Fibroblast of skin of left biceps (primary cell): Measurements from ENCODE around the gene ZNF157.
"Not testable (repeated sequence)": the region's sequence is repeated elsewhere in the genome, so short reads cannot be mapped to it uniquely, and the experiment has no call there.

ENCODE experiments used
- DNase-seq, 2 experiments: peaks; one replicate each; pipeline ENCODE4 v3.0.0-alpha.2; 2013; ENCODE audit warnings: low read depth in 2 of 2

The ZNF157 gene

DNA sequence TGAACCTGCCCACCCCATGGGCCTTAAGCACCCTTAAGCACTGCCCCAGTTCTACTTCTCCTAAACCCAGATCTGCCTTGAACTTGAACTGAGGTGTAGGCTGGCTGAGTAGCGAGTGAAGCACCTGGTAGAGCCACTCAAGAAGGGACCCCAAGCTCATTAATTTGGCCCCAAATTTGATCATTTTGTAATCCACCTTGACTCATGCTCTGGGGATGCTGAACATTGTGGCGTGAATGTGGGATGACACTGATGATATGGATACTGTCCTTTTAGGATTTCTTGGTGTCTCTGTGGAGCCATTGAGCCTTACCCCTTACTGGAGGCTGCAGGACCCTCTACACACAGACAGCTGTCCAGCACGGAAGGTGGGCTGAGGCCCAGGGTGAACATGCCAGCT, at the start of gene ZNF157:
TSS of gene ZNF157 (plus strand) at position 301 of the 400 bp plus-strand sequence. CDS start at position 392, 91 bp downstream.
- DNase-seq = no peak

DNA sequence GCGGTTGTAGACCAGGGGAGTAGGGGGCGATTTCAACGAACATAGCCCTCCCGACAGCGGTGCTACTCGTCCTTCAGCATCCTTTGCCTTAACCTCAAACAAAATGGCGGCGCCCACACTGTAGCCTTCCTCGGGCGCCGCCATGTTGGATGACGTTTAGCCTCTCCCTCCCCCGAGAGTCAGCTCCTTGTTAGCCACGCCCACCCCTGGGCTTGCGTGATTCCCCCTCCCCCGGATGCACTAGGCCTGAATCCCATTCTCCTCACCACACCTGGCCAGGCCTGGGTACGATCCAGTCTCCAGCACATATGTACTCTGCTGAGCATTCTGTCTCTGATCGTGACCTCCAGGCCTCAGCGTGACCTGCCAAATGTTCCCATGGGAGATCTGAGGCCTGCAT, 49.0 kb upstream of the ZNF157 start:
- no peak for DNase-seq

DNA sequence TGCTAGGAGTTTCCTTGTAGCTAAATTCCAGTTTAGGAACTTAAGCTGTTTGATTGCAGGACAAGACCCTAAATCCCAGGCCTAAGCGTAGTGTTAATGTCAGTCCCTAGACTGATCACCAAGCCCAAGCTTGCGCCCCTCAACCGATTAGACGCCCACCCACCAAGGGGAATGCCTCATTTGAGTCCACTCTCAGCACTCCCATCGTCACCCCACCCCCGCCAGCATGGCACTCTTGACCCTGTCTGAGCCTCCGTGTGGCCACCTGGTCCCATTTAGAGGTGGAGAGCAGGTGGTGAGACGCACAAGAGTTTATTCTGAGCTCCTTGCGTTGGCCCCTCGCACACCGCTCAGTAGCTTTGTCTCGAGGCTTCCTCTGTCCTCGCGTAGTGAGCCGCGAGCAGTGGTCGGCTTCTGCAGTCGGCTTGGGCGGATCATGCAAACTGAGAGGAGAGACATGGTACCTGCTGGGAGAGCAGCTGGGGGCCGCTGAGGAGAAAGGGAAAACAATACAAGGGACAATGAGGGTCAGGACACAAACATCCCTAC, 48.5 kb upstream of the ZNF157 start:
- no peak for DNase-seq

DNA sequence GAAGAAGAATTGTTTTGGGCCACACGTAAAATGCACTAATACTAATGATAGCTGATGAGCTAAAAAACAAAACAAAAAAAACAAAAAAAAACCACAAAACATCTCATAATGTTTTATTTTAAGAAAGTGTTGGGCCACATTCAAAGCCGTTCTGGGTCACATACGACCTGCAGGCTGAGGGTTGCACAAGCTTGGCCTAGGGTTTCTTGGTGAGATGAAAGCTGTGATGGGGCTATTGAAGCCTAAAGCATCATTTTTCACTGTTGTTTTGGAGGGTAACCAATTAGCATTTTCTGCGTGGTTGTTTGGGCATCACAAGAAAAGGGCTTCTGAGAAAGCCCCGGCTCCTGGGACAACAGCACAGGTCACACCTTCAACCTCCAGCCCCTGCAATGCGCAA, 42.5 kb upstream of the ZNF157 start:
- no peak for DNase-seq

DNA sequence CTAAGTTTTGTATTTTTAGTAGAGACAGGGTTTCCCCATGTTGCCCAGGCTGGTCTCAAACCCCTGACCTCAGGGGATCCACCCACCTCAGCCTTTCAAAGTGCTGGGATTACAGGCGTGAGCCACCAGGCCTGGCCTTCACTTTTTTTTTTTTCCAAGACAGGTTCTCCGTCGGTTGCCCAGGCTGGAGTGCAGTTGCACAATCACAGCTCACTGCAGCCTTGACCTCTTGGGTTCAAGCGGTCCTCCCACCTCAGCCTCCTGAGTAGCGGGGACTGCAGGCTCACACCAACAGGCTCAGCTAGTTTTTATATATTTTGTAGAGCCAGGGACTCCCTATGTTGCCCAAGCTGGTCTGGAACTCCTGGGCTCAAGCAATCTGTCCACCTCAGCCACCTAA, 37.6 kb upstream of the ZNF157 start:
- DNase-seq = not testable (repeated sequence)

DNA sequence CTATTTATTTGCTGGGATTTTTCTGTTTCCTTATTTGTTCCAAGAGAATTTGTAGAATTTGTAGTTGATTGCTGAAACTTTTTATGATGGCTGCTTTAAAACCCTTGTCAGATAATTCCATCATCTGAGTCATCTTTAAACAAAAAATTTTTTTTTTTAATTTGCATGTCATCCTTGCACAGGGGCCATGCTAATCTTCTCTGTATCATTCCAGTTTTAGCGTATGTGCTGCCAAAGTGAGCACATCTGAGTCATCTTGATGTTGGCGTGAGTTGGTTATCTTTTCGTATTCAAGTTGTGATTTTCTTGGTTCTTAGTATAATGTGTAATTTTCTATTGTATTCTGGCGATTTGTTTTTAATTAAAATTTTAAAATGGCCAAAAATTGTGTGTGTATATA, 18.7 kb upstream of the ZNF157 start:
- no peak for DNase-seq

DNA sequence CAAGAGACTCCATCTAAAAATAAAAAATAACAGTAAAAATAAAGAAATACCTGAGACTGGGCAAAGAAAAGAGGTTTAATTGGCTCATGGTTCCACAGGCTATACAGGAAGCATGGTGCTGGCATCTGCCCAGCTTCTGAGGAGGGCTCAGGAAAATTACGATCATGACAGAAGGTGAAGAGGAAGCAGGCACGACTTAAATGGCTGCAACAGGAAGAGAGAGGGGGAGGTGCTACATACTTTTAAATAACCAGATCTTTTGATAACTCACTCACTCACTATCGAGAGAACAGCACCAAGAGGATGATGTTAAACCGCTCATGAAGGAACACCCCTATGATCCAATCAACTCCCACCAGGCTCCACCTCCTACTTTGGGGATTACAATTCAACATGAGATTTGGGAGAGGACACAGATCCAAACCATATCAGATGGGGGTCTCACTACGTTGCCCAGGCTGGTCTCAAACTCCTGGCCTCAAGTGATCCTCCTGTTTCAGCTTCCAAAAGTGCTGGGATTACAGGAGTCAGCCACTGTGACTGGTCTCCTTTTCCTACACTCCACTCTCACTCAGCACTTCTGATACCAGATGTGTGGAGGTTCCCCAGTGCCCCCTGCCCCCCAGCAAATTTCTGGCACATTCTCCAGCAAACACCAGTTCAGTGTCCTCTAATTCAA, 11.9 kb upstream of the ZNF157 start:
- no peak for DNase-seq

DNA sequence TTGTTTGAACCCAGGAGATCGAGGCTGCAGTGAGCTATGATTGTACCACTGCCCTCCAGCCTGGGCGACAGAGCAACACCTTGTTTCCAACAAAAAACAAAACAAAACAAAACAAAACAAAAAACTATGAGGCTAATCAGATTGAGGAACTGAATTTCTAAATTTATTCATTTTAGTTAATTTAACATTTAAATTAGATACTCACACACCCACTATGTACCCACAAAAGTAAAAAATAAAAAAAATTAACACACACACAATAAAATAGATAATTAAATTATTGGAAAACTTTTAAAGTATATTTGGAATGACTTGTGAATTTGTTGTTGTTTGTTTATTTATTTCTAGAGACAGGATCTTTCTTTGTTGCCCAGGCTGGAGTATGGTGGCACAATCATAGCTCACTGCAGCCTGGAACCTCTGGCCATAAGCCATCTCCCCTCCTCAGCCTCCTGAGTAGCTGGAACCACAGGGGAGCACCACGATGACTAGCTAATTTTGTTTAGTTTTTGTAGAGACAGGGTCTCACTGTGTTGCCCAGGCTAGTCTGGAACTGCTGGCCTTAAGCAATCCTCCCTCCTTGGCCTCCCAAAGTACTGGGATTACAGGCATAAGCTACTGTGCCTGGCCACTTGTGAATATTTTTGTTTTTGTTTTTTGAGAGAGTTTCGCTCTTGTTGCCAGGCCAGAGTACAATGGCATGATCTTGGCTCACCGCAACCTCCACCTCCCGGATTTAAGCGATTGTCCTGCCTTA, 9.8 kb upstream of the ZNF157 start:
- no peak for DNase-seq

DNA sequence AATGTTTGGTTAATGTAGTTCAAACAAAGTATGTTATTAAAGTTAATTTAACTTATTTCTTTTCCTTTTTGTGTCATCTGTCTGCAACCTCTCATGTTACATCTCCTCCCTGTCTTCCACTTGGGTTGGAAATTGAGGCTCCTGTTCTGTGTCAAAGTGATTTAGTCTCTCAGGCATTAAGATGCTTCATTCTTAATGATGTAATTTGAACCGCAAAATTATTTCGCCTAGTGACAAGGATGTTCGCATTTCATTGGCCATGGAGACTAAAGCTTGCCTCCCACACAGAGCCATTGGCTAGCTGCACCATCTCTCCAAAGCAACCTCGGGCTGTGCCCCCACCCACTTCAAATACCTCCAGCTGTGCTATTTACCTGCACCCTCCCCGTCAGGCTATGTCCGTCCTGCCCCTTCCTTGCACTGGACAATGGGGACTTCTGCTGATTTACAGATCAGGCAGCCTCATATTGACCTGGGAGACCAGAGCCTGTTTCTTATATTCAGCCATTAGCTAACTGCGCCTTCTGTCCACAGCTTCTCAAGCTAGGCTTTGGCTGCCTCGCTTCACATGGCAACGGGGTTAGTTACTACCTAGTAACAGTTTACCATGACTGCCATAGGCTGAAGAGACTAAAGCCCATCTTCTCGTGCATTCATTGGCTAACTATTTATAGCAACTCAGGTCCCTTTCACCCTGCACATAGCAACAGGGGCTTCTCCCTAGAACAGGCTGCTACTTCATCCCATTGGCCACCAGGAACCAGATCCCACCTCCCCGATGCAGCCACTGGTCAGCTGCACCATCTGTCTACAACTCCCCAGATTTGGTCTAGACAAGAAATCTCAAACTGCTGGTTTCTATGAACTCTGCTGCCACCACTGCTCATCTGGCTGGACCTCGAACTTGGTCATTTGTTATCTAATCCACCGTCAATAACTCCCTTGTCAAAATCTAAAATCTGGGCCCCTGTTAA, 8.6 kb upstream of the ZNF157 start:
- DNase-seq = peak; percentile 66

DNA sequence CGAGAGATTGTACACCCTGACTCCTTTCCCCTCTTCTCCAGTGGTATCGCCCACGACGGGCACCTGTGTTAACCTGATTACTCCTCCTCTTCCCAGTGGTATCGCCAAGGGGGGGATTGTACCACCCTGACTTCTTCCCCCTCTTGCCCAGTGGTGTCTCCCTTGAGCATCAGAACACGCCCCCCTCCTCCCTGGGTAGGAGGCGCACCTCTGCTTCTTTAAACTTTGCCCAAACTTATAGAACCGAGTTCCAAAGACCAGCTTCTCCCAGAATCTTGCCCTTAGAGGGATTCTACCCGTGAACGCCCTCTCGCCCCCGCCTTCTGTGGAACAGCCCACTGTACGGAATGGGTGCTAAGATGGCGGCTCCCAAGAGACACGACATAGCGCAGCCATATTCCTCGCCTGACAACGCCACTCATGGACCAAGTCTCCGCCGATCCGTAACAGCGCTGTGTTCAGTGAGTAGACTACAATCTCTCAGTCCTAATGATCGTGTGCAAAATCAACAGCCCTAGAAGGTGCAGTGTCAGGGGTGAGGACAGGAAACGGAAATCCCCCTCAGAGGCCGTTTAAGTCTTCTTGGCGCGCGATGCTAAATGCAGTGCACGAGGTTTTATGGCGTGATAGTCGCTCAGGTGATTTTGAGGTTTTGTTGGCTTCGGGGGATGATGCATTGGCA, 4.2 kb upstream of the ZNF157 start:
- DNase-seq = peak; percentile 26 to 33

DNA sequence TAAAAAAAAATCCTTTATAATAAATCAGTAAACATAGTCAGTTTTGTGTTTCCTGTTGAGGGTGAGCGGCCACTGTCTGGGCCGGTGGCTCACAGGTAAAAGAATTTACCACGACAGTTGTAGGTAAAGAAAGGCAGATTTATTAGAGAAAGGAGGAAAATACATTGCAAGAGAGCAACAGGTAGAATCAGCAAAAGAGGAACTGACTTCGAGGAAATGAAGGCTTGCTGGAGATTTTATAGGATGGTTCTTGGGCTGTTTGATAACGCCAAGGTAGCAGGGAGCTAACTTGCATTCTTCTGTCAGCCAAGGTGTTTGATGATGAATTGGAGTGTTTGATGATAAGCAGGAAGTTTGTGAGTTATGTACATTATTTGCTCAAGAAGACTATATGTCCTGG, 2.8 kb downstream of the ZNF157 start:
- no peak for DNase-seq

DNA sequence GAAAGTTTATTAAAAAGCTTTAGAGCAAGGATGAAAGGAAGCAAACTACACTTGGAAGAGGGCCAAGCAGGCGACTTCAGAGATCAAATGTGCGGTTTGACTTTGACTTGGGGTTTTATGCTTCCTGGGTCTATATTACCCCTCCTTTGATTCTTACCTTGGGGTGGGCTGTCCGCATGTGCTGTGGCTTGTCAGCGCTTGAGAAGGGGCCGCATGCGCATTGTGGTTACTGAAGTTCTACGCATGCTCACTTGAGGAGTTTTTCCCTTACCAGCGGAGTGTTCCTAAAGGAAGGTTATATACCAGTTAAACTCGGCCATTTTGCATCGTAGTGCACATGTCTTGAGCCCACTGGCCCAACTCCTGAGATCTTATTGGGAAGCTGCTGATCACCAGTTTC, 9.9 kb downstream of the ZNF157 start:
- peak in 1 of 2 experiments; percentile 13 for DNase-seq

DNA sequence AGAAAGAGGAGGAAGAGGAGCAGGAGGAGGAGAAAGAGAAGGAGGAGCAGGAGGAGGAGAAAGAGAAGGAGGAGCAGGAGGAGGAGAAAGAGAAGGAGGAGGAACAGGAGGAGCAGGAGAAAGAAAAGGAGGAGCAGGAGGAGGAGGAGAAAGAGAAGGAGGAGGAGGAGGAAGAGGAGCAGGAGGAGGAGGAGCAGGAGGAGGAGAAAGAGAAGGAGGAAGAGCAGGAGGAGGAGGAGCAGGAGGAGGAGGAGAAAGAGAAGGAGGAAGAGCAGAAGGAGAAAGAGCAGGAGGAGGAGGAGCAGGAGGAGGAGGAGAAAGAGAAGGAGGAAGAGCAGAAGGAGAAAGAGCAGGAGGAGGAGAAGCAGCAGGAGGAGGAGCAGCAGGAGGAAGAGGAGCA, 10.5 kb downstream of the ZNF157 start:
- DNase-seq = not testable (repeated sequence)

DNA sequence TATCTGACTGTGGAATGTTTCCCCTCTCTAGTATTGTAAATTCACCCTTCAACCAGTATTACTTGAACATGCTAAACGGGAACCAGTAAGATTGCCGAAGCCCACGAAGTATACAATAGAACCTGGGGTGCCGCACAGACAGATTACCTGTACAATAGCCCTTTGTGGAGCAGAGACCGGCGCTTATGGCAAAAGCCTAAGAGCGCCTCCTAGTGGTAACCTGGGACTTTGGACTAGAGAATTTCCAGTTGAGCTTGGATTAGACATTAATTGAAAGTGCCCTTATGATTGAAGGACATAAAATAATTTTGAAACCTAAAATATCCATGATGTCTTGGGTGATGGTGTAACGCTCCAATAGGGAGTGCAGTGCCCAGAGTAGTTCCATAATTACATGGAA, 14.1 kb downstream of the ZNF157 start:
- peak in 1 of 2 experiments; percentile 4 for DNase-seq

DNA sequence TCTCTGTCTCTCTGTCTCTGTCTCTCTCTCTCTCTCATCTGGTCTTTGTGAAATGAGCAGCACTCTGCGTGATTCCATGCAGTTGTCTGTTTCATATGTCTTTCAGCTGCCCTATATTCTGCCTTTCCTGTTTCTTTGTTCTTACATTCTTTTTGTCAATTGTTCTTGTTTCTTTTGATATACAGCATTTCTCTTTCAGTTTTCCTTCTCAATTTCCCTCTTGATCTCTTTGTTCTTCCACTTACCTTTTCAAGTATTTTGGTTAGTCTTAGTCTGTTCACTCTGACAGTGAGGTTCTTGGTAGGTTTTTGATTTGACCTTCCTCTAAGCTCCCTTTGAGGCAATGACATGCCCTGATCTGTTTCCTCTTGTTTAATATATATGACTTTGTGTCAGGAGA, 20.4 kb downstream of the ZNF157 start:
- DNase-seq = no peak

DNA sequence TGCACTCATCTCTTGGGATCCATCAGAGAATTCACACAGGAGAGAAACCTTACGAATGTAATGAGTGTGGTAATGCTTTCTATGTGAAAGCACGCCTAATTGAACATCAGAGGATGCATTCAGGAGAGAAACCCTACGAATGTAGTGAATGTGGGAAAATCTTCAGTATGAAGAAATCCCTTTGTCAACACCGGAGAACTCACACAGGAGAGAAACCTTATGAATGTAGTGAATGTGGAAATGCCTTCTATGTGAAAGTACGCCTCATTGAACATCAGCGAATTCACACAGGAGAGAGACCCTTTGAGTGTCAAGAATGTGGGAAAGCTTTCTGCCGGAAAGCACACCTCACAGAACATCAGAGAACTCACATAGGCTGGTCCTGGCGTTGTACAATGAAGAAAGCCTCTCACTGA, 42.8 kb downstream of the ZNF157 start:
- no peak for DNase-seq

DNA sequence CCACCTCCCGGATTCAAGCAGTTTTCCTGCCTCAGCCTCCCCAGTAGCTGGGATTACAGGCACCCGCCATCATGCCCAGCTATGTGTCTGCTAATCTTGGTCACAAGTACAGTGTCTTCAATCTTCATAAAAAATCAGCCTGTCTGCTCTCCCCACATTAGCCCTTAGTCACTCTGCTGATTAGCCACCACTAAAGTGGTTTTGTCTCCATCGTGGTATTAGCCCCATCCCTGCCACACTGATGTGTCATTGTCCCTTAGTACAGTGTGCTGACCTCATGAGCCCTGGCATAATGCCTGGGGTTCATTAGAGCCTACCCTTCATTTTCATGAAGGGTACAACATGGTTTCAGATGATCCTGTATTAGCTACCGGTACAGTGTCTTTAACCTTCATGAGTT, 49.9 kb downstream of the ZNF157 start:
- no peak for DNase-seq

DNA sequence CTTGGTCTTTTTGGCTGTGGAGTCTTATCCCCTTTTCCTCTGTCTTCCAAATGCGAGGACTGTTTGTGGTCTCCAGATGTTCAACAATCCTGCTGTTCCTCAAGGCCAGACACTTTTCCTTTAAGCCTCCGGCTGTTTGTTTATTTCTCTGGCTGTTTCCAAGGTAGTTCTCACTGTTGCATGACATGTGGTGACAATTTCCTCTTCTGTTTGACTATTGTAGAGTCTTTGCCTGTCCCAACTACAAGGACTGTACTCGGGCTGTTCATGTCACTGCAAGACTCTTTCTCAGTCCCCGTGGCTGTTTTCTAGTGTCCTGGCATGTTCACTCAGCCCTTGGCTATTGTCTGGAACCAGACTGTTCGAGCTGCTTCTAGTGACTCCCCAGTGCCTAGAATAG, 50.6 kb downstream of the ZNF157 start:
- no peak for DNase-seq

DNA sequence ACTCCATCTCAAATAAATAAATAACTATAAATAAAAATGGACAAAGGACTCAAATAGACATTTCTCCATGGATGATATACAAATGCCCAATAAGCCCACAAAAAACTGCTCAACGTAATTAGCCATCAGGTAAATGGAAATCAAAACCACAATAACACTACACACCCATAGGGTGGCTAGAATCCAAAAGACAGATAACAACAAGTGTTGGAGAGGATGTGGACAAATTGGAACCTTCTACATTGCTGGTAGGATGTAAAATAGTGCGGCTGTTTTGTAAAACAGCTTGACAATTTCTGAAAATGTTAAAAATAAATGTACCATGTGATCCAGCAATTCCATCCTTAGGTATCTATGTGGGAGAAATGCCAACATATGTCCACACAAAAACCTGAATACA, 52.1 kb downstream of the ZNF157 start:
- no peak for DNase-seq

DNA sequence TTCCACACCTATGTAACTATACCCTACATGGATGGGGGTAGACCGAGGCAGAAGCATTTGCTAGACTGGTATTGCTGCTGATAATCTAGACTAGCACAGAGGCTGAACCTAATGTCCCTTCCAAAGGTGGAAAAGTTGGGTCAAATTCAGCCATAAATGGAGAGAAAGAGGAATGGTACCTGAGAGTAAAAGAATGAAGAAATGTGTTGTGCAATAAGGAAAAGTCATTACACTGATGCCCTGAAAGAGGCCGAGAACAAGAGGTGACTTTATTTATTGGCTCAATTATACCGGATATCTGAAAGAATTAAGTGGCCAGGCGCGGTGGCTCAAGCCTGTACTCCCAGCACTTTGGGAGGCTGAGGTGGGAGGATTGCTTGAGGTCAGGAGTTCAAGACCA, 60.5 kb downstream of the ZNF157 start:
- DNase-seq = no peak

DNA sequence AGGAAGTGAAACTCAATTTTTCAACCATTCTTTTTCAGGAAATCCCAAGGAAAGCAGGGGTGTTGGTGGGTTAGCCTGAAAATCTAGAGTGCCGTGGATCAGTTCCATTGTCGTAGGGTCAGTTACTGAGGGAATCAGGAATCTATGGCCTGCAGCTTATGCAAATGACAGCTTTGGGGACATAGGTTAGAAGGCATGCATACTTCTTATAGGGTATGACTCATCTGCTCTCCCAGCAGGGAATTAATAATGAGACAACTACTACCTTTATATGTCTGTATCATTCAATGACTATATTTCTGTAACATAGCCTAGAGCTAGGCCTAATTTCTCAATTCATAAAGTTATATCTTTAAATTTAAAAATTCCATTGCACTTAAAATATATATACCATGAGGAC, 76.1 kb downstream of the ZNF157 start:
- DNase-seq = no peak
